A549 (cell line): ENCODE data around the gene ONECUT3. TPM values are rescaled to one million over a fixed set of nuclear protein-coding genes. Genes with fewer than 3 reads are reported as not detected.

Experiments used
- ATAC-seq, 2 experiments: fragments of 200-7000 bp in 1 of 2; fragments of >200 bp in 1 of 2; cut with Nextera tagmentation in 1 of 2; cut with Tn5 transposase in 1 of 2; 3 replicates each; pipeline versions ENCODE4 v1.8.0 to v1.9.1; 2018 to 2020; ENCODE audit warnings: mild to moderate bottlenecking in 1 of 2, moderate library complexity in 1 of 2
- CTCF ChIA-PET: fragments of 300-600 bp; sonication (Branson Sonifier 250); formaldehyde crosslinking; extraction: SDS; loops from one replicate; lab custom pipeline; 2021; ENCODE audit warnings: antibody characterized with exemption, inconsistent platforms; lab: Yijun Ruan, JAX
- POLR2A ChIA-PET: fragments of 350-600 bp; formaldehyde crosslinking; extraction: SDS; loops from one replicate; lab custom pipeline; 2021; ENCODE audit warnings: antibody characterized with exemption, inconsistent platforms; lab: Yijun Ruan, JAX
- DNase-seq, 2 experiments: peaks; one replicate each; pipeline versions ENCODE4 v3.0.0 to v3.0.0-alpha.2; 2011 to 2016; ENCODE audit warnings: low read depth in 1 of 2, low spot score in 1 of 2
- FAIRE-seq: peaks from 2 replicates; lab custom pipeline; 2011; peaks lifted over from hg19 to GRCh38; lab: Jason Lieb, UNC
- H3K27ac ChIP-seq, 2 experiments: fragments of >200 bp; sonication (Bioruptor Twin); formaldehyde crosslinking; 3 replicates each; pipeline ENCODE4 v1.5.1; 2016 to 2017
- H3K4me1 ChIP-seq: fragments of >200 bp; sonication (Bioruptor Twin); formaldehyde crosslinking; 3 replicates; pipeline ENCODE4 v1.6.1; 2016
- H3K4me2 ChIP-seq: fragments of >200 bp; sonication (Bioruptor Twin); formaldehyde crosslinking; 3 replicates; pipeline ENCODE4 v1.6.1; 2016
- H3K4me3 ChIP-seq: fragments of >200 bp; sonication (Bioruptor Twin); formaldehyde crosslinking; 3 replicates; pipeline ENCODE4 v1.5.1; 2016
- H3K9me3 ChIP-seq: fragments of >200 bp; sonication (Bioruptor Twin); formaldehyde crosslinking; 3 replicates; pipeline ENCODE4 v1.6.1; 2016
- BCL3 ChIP-seq: fragments of >200 bp; sonication (Bioruptor Twin); formaldehyde crosslinking; IDR thresholded peaks from 3 replicates; pipeline ENCODE4 v1.6.1; 2016
- BHLHE40 ChIP-seq: IDR thresholded peaks from 2 replicates; pipeline ENCODE4 v1.6.1; 2012; ENCODE audit warnings: low read depth, low read length, inconsistent platforms
- CBX2 ChIP-seq: fragments of 200-600 bp; sonication (generic); IDR thresholded peaks from 2 replicates; pipeline ENCODE4 v1.6.1; 2016; ENCODE audit warnings: low read depth, mild to moderate bottlenecking, borderline replicate concordance
- E2F6 ChIP-seq: IDR thresholded peaks from 2 replicates; pipeline ENCODE4 v1.6.1; 2012; ENCODE audit warnings: low read depth, borderline replicate concordance
- EHF ChIP-seq: fragments of 250-450 bp; sonication (Bioruptor Pico); IDR thresholded peaks from 2 replicates; pipeline ENCODE4 v1.5.0; 2020; ENCODE audit warnings: mild to moderate bottlenecking
- EHMT2 ChIP-seq: fragments of 200-600 bp; sonication (generic); IDR thresholded peaks from 2 replicates; pipeline ENCODE4 v1.6.1; 2016; ENCODE audit warnings: antibody characterized with exemption, low read depth, mild to moderate bottlenecking, moderate library complexity
- FOSB ChIP-seq: fragments of 250-450 bp; sonication (Bioruptor Pico); IDR thresholded peaks from 2 replicates; pipeline ENCODE4 v1.5.0; 2020; ENCODE audit warnings: mild to moderate bottlenecking, moderate library complexity
- FOSL2 ChIP-seq, 2 experiments: fragments of 450-650 bp in 1 of 2; fragments of >200 bp in 1 of 2; sonication (Bioruptor Twin) in 1 of 2; formaldehyde crosslinking; IDR thresholded peaks; 2 replicates each; pipeline versions ENCODE4 v1.5.0 to v1.6.1; 2016 to 2020; ENCODE audit warnings: mild to moderate bottlenecking in 1 of 2, moderate library complexity in 1 of 2
- FOXS1 ChIP-seq: fragments of 250-450 bp; sonication (Bioruptor Pico); IDR thresholded peaks from 2 replicates; pipeline ENCODE4 v1.5.0; 2020; ENCODE audit warnings: mild to moderate bottlenecking, moderate library complexity
- GATA3 ChIP-seq: IDR thresholded peaks from 2 replicates; pipeline ENCODE4 v1.6.1; 2012; ENCODE audit warnings: borderline replicate concordance
- HES2 ChIP-seq: fragments of >200 bp; sonication (Bioruptor Twin); formaldehyde crosslinking; IDR thresholded peaks from 2 replicates; pipeline ENCODE4 v1.6.1; 2016
- HOXA7 ChIP-seq: fragments of 250-450 bp; sonication (Bioruptor Pico); IDR thresholded peaks from 2 replicates; pipeline ENCODE4 v1.5.0; 2020; ENCODE audit warnings: mild to moderate bottlenecking, moderate library complexity
- KDM1A ChIP-seq: fragments of 200-600 bp; sonication (generic); IDR thresholded peaks from 2 replicates; pipeline ENCODE4 v1.6.1; 2016; ENCODE audit warnings: low read depth, mild to moderate bottlenecking
- MAFK ChIP-seq: fragments of 450-650 bp; IDR thresholded peaks from 2 replicates; pipeline ENCODE4 v1.6.1; 2014; ENCODE audit not compliant: partially characterized antibody
- MAX ChIP-seq: IDR thresholded peaks from 2 replicates; pipeline ENCODE4 v1.6.1; 2012
- MYC ChIP-seq: IDR thresholded peaks from 2 replicates; pipeline ENCODE4 v1.6.1; 2012; ENCODE audit warnings: mild to moderate bottlenecking, inconsistent platforms, low read length, improper control_type of control experiment, borderline replicate concordance
- NFE2L2 ChIP-seq: fragments of 150-350 bp; conservative IDR thresholded peaks from 2 replicates; pipeline ENCODE4 v1.6.1; 2014; ENCODE audit warnings: low read length
- NR3C1 ChIP-seq: fragments of >200 bp; sonication (Bioruptor Twin); formaldehyde crosslinking; IDR thresholded peaks from 3 replicates; pipeline ENCODE4 v1.6.1; 2017
- PBX3 ChIP-seq: IDR thresholded peaks from 2 replicates; pipeline ENCODE4 v1.6.1; 2012
- PHF8 ChIP-seq: fragments of 200-600 bp; sonication (generic); IDR thresholded peaks from 2 replicates; pipeline ENCODE4 v1.6.1; 2016; ENCODE audit warnings: low read depth, mild to moderate bottlenecking, antibody characterized with exemption, moderate library complexity, borderline replicate concordance
- RARB ChIP-seq: fragments of 250-450 bp; sonication (Bioruptor Pico); IDR thresholded peaks from 2 replicates; pipeline ENCODE4 v1.8.0; 2021; ENCODE audit warnings: mild to moderate bottlenecking, moderate library complexity
- RNF2 ChIP-seq: fragments of 200-600 bp; sonication (generic); IDR thresholded peaks from 2 replicates; pipeline ENCODE4 v1.6.1; 2016; ENCODE audit warnings: low read depth, mild to moderate bottlenecking, antibody characterized with exemption, moderate library complexity, borderline replicate concordance
- TFCP2L1 ChIP-seq: fragments of 250-450 bp; sonication (Bioruptor Pico); IDR thresholded peaks from 2 replicates; pipeline ENCODE4 v1.5.0; 2021; ENCODE audit warnings: mild to moderate bottlenecking
- TP53 ChIP-seq: fragments of 250-450 bp; sonication (Bioruptor Pico); IDR thresholded peaks from 2 replicates; pipeline ENCODE4 v1.5.0; 2021; ENCODE audit warnings: mild to moderate bottlenecking, moderate library complexity
- ZC3H11A ChIP-seq: fragments of 450-650 bp; IDR thresholded peaks from 2 replicates; pipeline ENCODE4 v1.6.1; 2014; ENCODE audit warnings: antibody characterized with exemption, mild to moderate bottlenecking
- ZFP36 ChIP-seq: fragments of 450-650 bp; IDR thresholded peaks from 2 replicates; pipeline ENCODE4 v1.6.1; 2014; ENCODE audit warnings: borderline replicate concordance; ENCODE audit not compliant: partially characterized antibody
- ZNF302 ChIP-seq: fragments of 250-450 bp; sonication (Bioruptor Pico); IDR thresholded peaks from 2 replicates; pipeline ENCODE4 v1.9.0; 2021; ENCODE audit warnings: inconsistent platforms, mild to moderate bottlenecking, moderate library complexity
- WGBS: methylation state at CpG from one replicate; pipeline ENCODE4 v1.1.6; 2017; ENCODE audit errors: missing lambda C conversion rate; 5-methylcytosine and 5-hydroxymethylcytosine counted together
- polyA plus RNA-seq, 4 experiments: library from polyadenylated mRNA; depleted of rRNA in 3 of 4; stranded (reverse); fragments of >200 nt; fragmentation: RNase III in 1 of 4; extraction: RNeasy Plus Mini Kit Qiagen cat#74134 plus additional on column Dnase treatment in 1 of 4; gene quantifications; 2 replicates in 3 of 4; 3 replicates in 1 of 4; pipeline ENCODE4 v1.2.3, GENCODE V29; 2011 to 2017

The ONECUT3 gene
- polyA plus RNA-seq, 2 of the 4 experiments (the other 2 are of a cell fraction): 0.01 TPM; not detected in 1

GRCh38 chr19:1823020-1823419 lies 69.7 kb downstream of the ONECUT3 start:
- ATAC-seq (no peak), FAIRE-seq (no peak), DNase-seq (no peak)
- no peak for TF ChIP-seq EHF (CRISPR knock-in tag)
- WGBS: 80% methylated on average over 1 of the region's 8 CpGs
- Histone ChIP-seq H3K9me3 (no peaks in the 10 kb centered on the region), H3K4me1 (peaks cover 10% of the 10 kb centered on the region), H3K4me3 (no peak overlapping the region), H3K27ac (no peak overlapping the region), H3K4me2 (no peak overlapping the region)
- POLR2A ChIA-PET: no interaction called here
- CTCF ChIA-PET: interaction anchor here (0.8 to 14.1 kb wide), 6 partner anchors 9 to 151 kb away, joined by 3 to 212 read pairs (median 4); no protein-coding TSS in a partner anchor

- DNase-seq (no peak), ATAC-seq (no peak), FAIRE-seq (no peak)
- WGBS: 92% methylated on average over 7 of the region's 36 CpGs
- POLR2A ChIA-PET: no interaction called here
- no peak overlapping the region for H3K4me2 ChIP-seq
- CTCF ChIA-PET: interaction anchor here (1.3 to 14.1 kb wide), 6 partner anchors 10 to 151 kb away, joined by 3 to 212 read pairs (median 4); no protein-coding TSS in a partner anchor
- no peak overlapping the region for H3K27ac ChIP-seq
- no peaks in the 10 kb centered on the region for H3K9me3 ChIP-seq
- H3K4me3 ChIP-seq: no peak overlapping the region
- H3K4me1 ChIP-seq: peaks cover 10% of the 10 kb centered on the region
- TF ChIP-seq BCL3 (no peak), NFE2L2 (no peak), MYC (no peak), NR3C1 (no peak), RNF2 (no peak), EHF (CRISPR knock-in tag) (no peak), RARB (CRISPR knock-in tag) (no peak), HOXA7 (CRISPR knock-in tag) (no peak), PBX3 (no peak), BHLHE40 (no peak), ZFP36 (no peak), HES2 (no peak), TP53 (CRISPR knock-in tag) (no peak), ZC3H11A (no peak), FOSB (no peak)
Measured at GRCh38 chr19:1823539-1824251, 70.4 kb downstream of the ONECUT3 start.

GRCh38 chr19:1824252-1824622 lies 70.9 kb downstream of the ONECUT3 start:
- 89% methylated on average over 6 of the region's 14 CpGs for WGBS
- no peak for TF ChIP-seq GATA3
- no peak for TF ChIP-seq PHF8
- no peak for TF ChIP-seq CBX2
- TF ChIP-seq TFCP2L1 (CRISPR knock-in tag): no peak
- no peak for TF ChIP-seq FOXS1 (CRISPR knock-in tag)
- TF ChIP-seq KDM1A: no peak
- TF ChIP-seq BHLHE40: no peak
- no peak for TF ChIP-seq EHF (CRISPR knock-in tag)
- TF ChIP-seq FOSL2 (IDR thresholded peaks at IDR 0.05): no peak
- no peak for TF ChIP-seq FOSL2 (CRISPR knock-in tag; IDR thresholded peaks at IDR 0.05)
- TF ChIP-seq ZC3H11A: no peak
- no peak for TF ChIP-seq E2F6
- no peak for TF ChIP-seq EHMT2
- no peak for TF ChIP-seq MAFK
- no peak for TF ChIP-seq RARB (CRISPR knock-in tag)
- no peak for TF ChIP-seq ZNF302 (CRISPR knock-in tag)
- TF ChIP-seq HOXA7 (CRISPR knock-in tag): no peak
- no peak for TF ChIP-seq MYC
- no peak for TF ChIP-seq MAX
- TF ChIP-seq, all 56 proteins: peak for 0
- Histone ChIP-seq H3K4me1 (peaks cover 10% of the 10 kb centered on the region), H3K4me3 (no peak overlapping the region), H3K4me2 (no peak overlapping the region), H3K9me3 (no peaks in the 10 kb centered on the region), H3K27ac (no peak overlapping the region)
- no peak for FAIRE-seq
- ChIA-PET CTCF (interaction anchor here (0.7 to 14.1 kb wide), 7 partner anchors 10 to 320 kb away, joined by 3 to 212 read pairs (median 5); no protein-coding TSS in a partner anchor), POLR2A (no interaction called here)
- ATAC-seq: no peak
- no peak for DNase-seq
